Left lung (tissue), 10 donors: ENCODE measurements around the gene HS3ST1. TPM values are rescaled to one million over a fixed set of nuclear protein-coding genes. Genes with fewer than 3 reads are reported as not detected.

Experiments used
- ATAC-seq: fragments of 200-7000 bp; cut with Tn5 transposase; one replicate; pipeline ENCODE4 v1.9.1; 2020; ENCODE audit warnings: moderate library complexity
- DNase-seq, 4 donors: peaks; one replicate each; pipeline ENCODE4 v3.0.0-alpha.2; 2013 to 2020
- H3K27ac ChIP-seq, 2 donors: fragments of 200-600 bp; sonication (generic) in 1 of 2; one replicate each; pipeline versions ENCODE4 v1.5.0 to v1.8.0; 2020 to 2021
- H3K27me3 ChIP-seq, 2 donors: fragments of 200-600 bp; sonication (generic) in 1 of 2; one replicate each; pipeline versions ENCODE4 v1.5.0 to v1.8.0; 2020 to 2021
- H3K36me3 ChIP-seq, 2 donors: fragments of 200-600 bp; sonication (generic) in 1 of 2; one replicate each; pipeline versions ENCODE4 v1.5.0 to v1.8.0; 2020 to 2021
- H3K4me1 ChIP-seq, 2 donors: fragments of 200-600 bp; one replicate each; pipeline ENCODE4 v1.8.0; 2021
- H3K4me3 ChIP-seq, 2 donors: fragments of 200-600 bp; sonication (generic) in 1 of 2; one replicate each; pipeline versions ENCODE4 v1.5.0 to v1.8.0; 2020 to 2021; ENCODE audit warnings: mild to moderate bottlenecking in 1 of 2
- H3K9me3 ChIP-seq, 2 donors: fragments of 200-600 bp; sonication (generic) in 1 of 2; one replicate each; pipeline versions ENCODE4 v1.5.0 to v1.8.0; 2020 to 2021
- intact Hi-C, 2 donors: fragments of 100-400 bp; cut with DNase I; formaldehyde crosslinking; loops; one replicate each; pipeline versions ENCODE4 v1.11.2 to v1.14.2; 2022
- microRNA-seq, 2 donors: library from miRNA; unstranded; fragments of <30 nt; microRNA quantifications; one replicate each; pipeline ENCODE4, GENCODE V29; 2019
- polyA plus RNA-seq, 6 donors: library from polyadenylated mRNA; unstranded; fragments of 120-200 nt; gene quantifications; one replicate each; pipeline ENCODE4 v1.2.1, GENCODE V29; 2013; ENCODE audit not compliant: insufficient read length in 6 of 6
- total RNA-seq, 2 donors: library from RNA; stranded (reverse); fragmentation: NEBNext Ultra II Directional; extraction: Animal tissue kit (Norgen Biotek cat#: 25700); gene quantifications; one replicate each; pipeline ENCODE4 v1.2.1, GENCODE V29; 2021
- TF ChIP-seq, protein P1 (sequence below), 2 donors: fragments of 200-600 bp; sonication (generic) in 1 of 2; IDR thresholded peaks; one replicate each; pipeline versions ENCODE4 v1.5.0 to v1.8.0; 2021; ENCODE audit warnings: antibody characterized with exemption in 2 of 2
- donor health status: DM: no; HTN: yes; CAD: no.
- donor health status: DM: no; HTN: no; CAD: no.

HS3ST1 gene
- total and polyA plus RNA-seq, 8 donors, result 2.6 to 11.9 (median 3.8) TPM

DNA sequence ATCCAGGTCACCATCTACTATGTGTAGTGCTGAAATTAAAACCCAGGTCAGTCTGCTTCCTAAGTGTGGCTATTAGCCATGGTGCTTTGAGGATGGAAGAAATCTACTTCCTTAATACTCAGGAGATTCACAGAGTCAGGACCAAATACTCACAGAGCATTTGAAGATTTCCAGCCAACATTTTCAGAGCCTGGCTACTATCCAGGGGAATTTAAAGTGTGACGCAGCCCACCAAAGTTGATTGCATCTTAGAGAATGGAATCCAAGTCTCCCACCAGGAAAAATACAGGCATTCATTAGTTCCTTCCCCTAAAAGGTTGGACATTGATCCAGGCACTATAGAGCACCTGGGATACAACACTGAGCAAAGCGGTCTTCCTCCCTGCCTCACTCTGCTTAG is 83.8 kb downstream of the HS3ST1 start:
- TF ChIP-seq, protein P1, sequence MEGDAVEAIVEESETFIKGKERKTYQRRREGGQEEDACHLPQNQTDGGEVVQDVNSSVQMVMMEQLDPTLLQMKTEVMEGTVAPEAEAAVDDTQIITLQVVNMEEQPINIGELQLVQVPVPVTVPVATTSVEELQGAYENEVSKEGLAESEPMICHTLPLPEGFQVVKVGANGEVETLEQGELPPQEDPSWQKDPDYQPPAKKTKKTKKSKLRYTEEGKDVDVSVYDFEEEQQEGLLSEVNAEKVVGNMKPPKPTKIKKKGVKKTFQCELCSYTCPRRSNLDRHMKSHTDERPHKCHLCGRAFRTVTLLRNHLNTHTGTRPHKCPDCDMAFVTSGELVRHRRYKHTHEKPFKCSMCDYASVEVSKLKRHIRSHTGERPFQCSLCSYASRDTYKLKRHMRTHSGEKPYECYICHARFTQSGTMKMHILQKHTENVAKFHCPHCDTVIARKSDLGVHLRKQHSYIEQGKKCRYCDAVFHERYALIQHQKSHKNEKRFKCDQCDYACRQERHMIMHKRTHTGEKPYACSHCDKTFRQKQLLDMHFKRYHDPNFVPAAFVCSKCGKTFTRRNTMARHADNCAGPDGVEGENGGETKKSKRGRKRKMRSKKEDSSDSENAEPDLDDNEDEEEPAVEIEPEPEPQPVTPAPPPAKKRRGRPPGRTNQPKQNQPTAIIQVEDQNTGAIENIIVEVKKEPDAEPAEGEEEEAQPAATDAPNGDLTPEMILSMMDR (IDR thresholded peaks at IDR 0.05), result no peak
- no peak for DNase-seq
- intact Hi-C loops, result no loop called here
- Histone ChIP-seq H3K27ac (no peak overlapping the region), H3K4me3 (no peak overlapping the region), H3K36me3 (no peaks in the 10 kb centered on the region), H3K27me3 (no peaks in the 10 kb centered on the region), H3K4me1 (no peaks in the 10 kb centered on the region), H3K9me3 (no peaks in the 10 kb centered on the region)
- no peak for ATAC-seq

GRCh38 chr4:11343536-11343935 is 85.2 kb downstream of the HS3ST1 start:
- H3K36me3 ChIP-seq, result no peaks in the 10 kb centered on the region
- H3K9me3 ChIP-seq, result no peaks in the 10 kb centered on the region
- H3K27ac ChIP-seq, result no peak overlapping the region
- no peaks in the 10 kb centered on the region for H3K27me3 ChIP-seq
- TF ChIP-seq, protein P1 (IDR thresholded peaks at IDR 0.05), result no peak
- ATAC-seq, result no peak
- no peak for DNase-seq
- no peaks in the 10 kb centered on the region for H3K4me1 ChIP-seq
- intact Hi-C loops, result no loop called here
- no peak overlapping the region for H3K4me3 ChIP-seq

Small RNA genes lying within 50 kb of the gene (microRNA-seq; reads per million reads assigned to microRNA genes)
- 0 reads per million in 2 donors for gene MIR572
